ENCODE results near the gene SMAD2.

Gene SMAD2

GRCh38 chr18:47911877-47912276, 18.6 kb downstream of the SMAD2 start:
- H3K4me3 ChIP-seq (ENCODE audit: low read depth in 1 of 2, low read length in 2 of 2), result no peak overlapping the region
- H3K4me1 ChIP-seq (ENCODE audit: control insufficient read depth in 1 of 2, insufficient read depth in 2 of 2, low read length in 2 of 2), result peaks cover 19 to 47% of the 10 kb centered on the region in 2 donors
- peak overlapping the region; percentile 9 for H3K27ac ChIP-seq (ENCODE audit: low read length)
- no peaks in the 10 kb centered on the region for H3K9me3 ChIP-seq (ENCODE audit: control insufficient read depth in 1 of 2, low read length in 2 of 2)
- H3K36me3 ChIP-seq (ENCODE audit: control insufficient read depth in 1 of 2, insufficient read depth in 2 of 2, low read length in 2 of 2), result no peaks in the 10 kb centered on the region
- no peaks in the 10 kb centered on the region for H3K27me3 ChIP-seq (ENCODE audit: low read depth, low read length)

GRCh38 chr18:47909484-47909883, 21.0 kb downstream of the SMAD2 start:
- H3K9me3 ChIP-seq (ENCODE audit: control insufficient read depth in 1 of 2, low read length in 2 of 2), result peaks cover 0 to 6% of the 10 kb centered on the region in 2 donors
- peaks cover 19 to 34% of the 10 kb centered on the region in 2 donors for H3K4me1 ChIP-seq (ENCODE audit: control insufficient read depth in 1 of 2, insufficient read depth in 2 of 2, low read length in 2 of 2)
- H3K27me3 ChIP-seq (ENCODE audit: low read depth, low read length), result no peaks in the 10 kb centered on the region
- H3K27ac ChIP-seq (ENCODE audit: low read length), result no peak overlapping the region
- H3K4me3 ChIP-seq (ENCODE audit: low read depth in 1 of 2, low read length in 2 of 2), result no peak overlapping the region
- H3K36me3 ChIP-seq (ENCODE audit: control insufficient read depth in 1 of 2, insufficient read depth in 2 of 2, low read length in 2 of 2), result no peaks in the 10 kb centered on the region

GRCh38 chr18:47908592-47908991, 21.9 kb downstream of the SMAD2 start:
- peaks cover 0 to 6% of the 10 kb centered on the region in 2 donors for H3K9me3 ChIP-seq (ENCODE audit: control insufficient read depth in 1 of 2, low read length in 2 of 2)
- H3K27ac ChIP-seq (ENCODE audit: low read length), result no peak overlapping the region
- H3K4me1 ChIP-seq (ENCODE audit: control insufficient read depth in 1 of 2, insufficient read depth in 2 of 2, low read length in 2 of 2), result peaks cover 11 to 25% of the 10 kb centered on the region in 2 donors
- H3K27me3 ChIP-seq (ENCODE audit: low read depth, low read length), result no peaks in the 10 kb centered on the region
- H3K4me3 ChIP-seq (ENCODE audit: low read depth in 1 of 2, low read length in 2 of 2), result no peak overlapping the region
- H3K36me3 ChIP-seq (ENCODE audit: control insufficient read depth in 1 of 2, insufficient read depth in 2 of 2, low read length in 2 of 2), result no peaks in the 10 kb centered on the region

- H3K27me3 ChIP-seq (ENCODE audit: low read depth, low read length), result no peaks in the 10 kb centered on the region
- H3K4me1 ChIP-seq (ENCODE audit: control insufficient read depth in 1 of 2, insufficient read depth in 2 of 2, low read length in 2 of 2), result peaks cover 0 to 9% of the 10 kb centered on the region in 2 donors
- no peaks in the 10 kb centered on the region for H3K36me3 ChIP-seq (ENCODE audit: control insufficient read depth in 1 of 2, insufficient read depth in 2 of 2, low read length in 2 of 2)
- no peak overlapping the region for H3K27ac ChIP-seq (ENCODE audit: low read length)
- H3K9me3 ChIP-seq (ENCODE audit: control insufficient read depth in 1 of 2, low read length in 2 of 2), result peaks cover 0 to 6% of the 10 kb centered on the region in 2 donors
- no peak overlapping the region for H3K4me3 ChIP-seq (ENCODE audit: low read depth in 1 of 2, low read length in 2 of 2)
Measured at GRCh38 chr18:47906408-47906807, 24.1 kb downstream of the SMAD2 start.

GRCh38 chr18:47903809-47904208, 26.6 kb downstream of the SMAD2 start:
- Histone ChIP-seq H3K4me3 (ENCODE audit: low read depth in 1 of 2, low read length in 2 of 2) (no peak overlapping the region), H3K27me3 (ENCODE audit: low read depth, low read length) (no peaks in the 10 kb centered on the region), H3K4me1 (ENCODE audit: control insufficient read depth in 1 of 2, insufficient read depth in 2 of 2, low read length in 2 of 2) (peaks cover 0 to 7% of the 10 kb centered on the region in 2 donors), H3K36me3 (ENCODE audit: control insufficient read depth in 1 of 2, insufficient read depth in 2 of 2, low read length in 2 of 2) (no peaks in the 10 kb centered on the region), H3K27ac (ENCODE audit: low read length) (no peak overlapping the region), H3K9me3 (ENCODE audit: control insufficient read depth in 1 of 2, low read length in 2 of 2) (peaks cover 0 to 6% of the 10 kb centered on the region in 2 donors)

GRCh38 chr18:47901624-47902362, 28.7 kb downstream of the SMAD2 start:
- Histone ChIP-seq H3K9me3 (ENCODE audit: control insufficient read depth in 1 of 2, low read length in 2 of 2) (peaks cover 0 to 5% of the 10 kb centered on the region in 2 donors), H3K4me1 (ENCODE audit: control insufficient read depth in 1 of 2, insufficient read depth in 2 of 2, low read length in 2 of 2) (peaks cover 7 to 20% of the 10 kb centered on the region in 2 donors), H3K27me3 (ENCODE audit: low read depth, low read length) (no peaks in the 10 kb centered on the region), H3K27ac (ENCODE audit: low read length) (no peak overlapping the region), H3K4me3 (ENCODE audit: low read depth in 1 of 2, low read length in 2 of 2) (no peak overlapping the region), H3K36me3 (ENCODE audit: control insufficient read depth in 1 of 2, insufficient read depth in 2 of 2, low read length in 2 of 2) (no peaks in the 10 kb centered on the region)

GRCh38 chr18:47899107-47899840, 31.2 kb downstream of the SMAD2 start:
- Histone ChIP-seq H3K4me1 (ENCODE audit: control insufficient read depth in 1 of 2, insufficient read depth in 2 of 2, low read length in 2 of 2) (peaks cover 7 to 20% of the 10 kb centered on the region in 2 donors), H3K27ac (ENCODE audit: low read length) (no peak overlapping the region), H3K27me3 (ENCODE audit: low read depth, low read length) (no peaks in the 10 kb centered on the region), H3K4me3 (ENCODE audit: low read depth in 1 of 2, low read length in 2 of 2) (no peak overlapping the region), H3K36me3 (ENCODE audit: control insufficient read depth in 1 of 2, insufficient read depth in 2 of 2, low read length in 2 of 2) (peaks cover 0 to 5% of the 10 kb centered on the region in 2 donors), H3K9me3 (ENCODE audit: control insufficient read depth in 1 of 2, low read length in 2 of 2) (no peaks in the 10 kb centered on the region)

- Histone ChIP-seq H3K27me3 (ENCODE audit: low read depth, low read length) (no peaks in the 10 kb centered on the region), H3K9me3 (ENCODE audit: control insufficient read depth in 1 of 2, low read length in 2 of 2) (no peaks in the 10 kb centered on the region), H3K27ac (ENCODE audit: low read length) (no peak overlapping the region), H3K4me3 (ENCODE audit: low read depth in 1 of 2, low read length in 2 of 2) (no peak overlapping the region), H3K4me1 (ENCODE audit: control insufficient read depth in 1 of 2, insufficient read depth in 2 of 2, low read length in 2 of 2) (peaks cover 7 to 23% of the 10 kb centered on the region in 2 donors), H3K36me3 (ENCODE audit: control insufficient read depth in 1 of 2, insufficient read depth in 2 of 2, low read length in 2 of 2) (peaks cover 0 to 5% of the 10 kb centered on the region in 2 donors)
Measured at GRCh38 chr18:47898696-47899095, 31.8 kb downstream of the SMAD2 start.

GRCh38 chr18:47898055-47898454, 32.4 kb downstream of the SMAD2 start:
- no peaks in the 10 kb centered on the region for H3K27me3 ChIP-seq (ENCODE audit: low read depth, low read length)
- peaks cover 0 to 5% of the 10 kb centered on the region in 2 donors for H3K36me3 ChIP-seq (ENCODE audit: control insufficient read depth in 1 of 2, insufficient read depth in 2 of 2, low read length in 2 of 2)
- H3K4me3 ChIP-seq (ENCODE audit: low read depth in 1 of 2, low read length in 2 of 2), result no peak overlapping the region
- no peaks in the 10 kb centered on the region for H3K9me3 ChIP-seq (ENCODE audit: control insufficient read depth in 1 of 2, low read length in 2 of 2)
- no peak overlapping the region for H3K27ac ChIP-seq (ENCODE audit: low read length)
- H3K4me1 ChIP-seq (ENCODE audit: control insufficient read depth in 1 of 2, insufficient read depth in 2 of 2, low read length in 2 of 2), result peaks cover 7 to 26% of the 10 kb centered on the region in 2 donors

- H3K9me3 ChIP-seq (ENCODE audit: control insufficient read depth in 1 of 2, low read length in 2 of 2), result no peaks in the 10 kb centered on the region
- H3K27me3 ChIP-seq (ENCODE audit: low read depth, low read length), result no peaks in the 10 kb centered on the region
- peaks cover 0 to 5% of the 10 kb centered on the region in 2 donors for H3K36me3 ChIP-seq (ENCODE audit: control insufficient read depth in 1 of 2, insufficient read depth in 2 of 2, low read length in 2 of 2)
- H3K27ac ChIP-seq (ENCODE audit: low read length), result no peak overlapping the region
- peaks cover 7 to 21% of the 10 kb centered on the region in 2 donors for H3K4me1 ChIP-seq (ENCODE audit: control insufficient read depth in 1 of 2, insufficient read depth in 2 of 2, low read length in 2 of 2)
- H3K4me3 ChIP-seq (ENCODE audit: low read depth in 1 of 2, low read length in 2 of 2), result no peak overlapping the region
Measured at GRCh38 chr18:47895565-47896250, 34.8 kb downstream of the SMAD2 start.
